ENCODE data around the gene COX7A2. TPM values are rescaled to one million over a fixed set of nuclear protein-coding genes. Genes with fewer than 3 reads are reported as not detected.

COX7A2 gene
- total and polyA plus RNA-seq, 2 donors (not counting 1 experiment from before 2014, with no cell fraction given), result 83.8 to 160 TPM

GRCh38 chr6:75215291-75215690 lies 28.3 kb downstream of the COX7A2 start:
- no peaks in the 10 kb centered on the region for H3K4me1 ChIP-seq (ENCODE audit: control insufficient read depth in 2 of 2, insufficient read depth in 2 of 2, low read length in 2 of 2)
- no peak overlapping the region for H3K27ac ChIP-seq (ENCODE audit: low read length in 2 of 2)
- H3K4me1 Mint-ChIP-seq, result no peaks in the 10 kb centered on the region
- H3K4me3 Mint-ChIP-seq, result no peak overlapping the region
- ChIA-PET POLR2A (no interaction called here), CTCF (interaction anchor here (0.7 to 6.5 kb wide), 3 partner anchors 7 to 1494 kb away, joined by 3 to 48 read pairs (median 4); partner anchors contain the start of gene COL12A1)
- DNase-seq (no peak), ATAC-seq (ENCODE audit: low read depth) (no peak)
- WGBS (ENCODE audit: insufficient coverage), result 90% methylated on average over 3 of the region's 4 CpGs
- no peaks in the 10 kb centered on the region for H4K20me1 ChIP-seq (ENCODE audit: control insufficient read depth, insufficient read depth, low read length, poor library complexity, severe bottlenecking)
- no peak for TF ChIP-seq EZH2 (IDR thresholded peaks at IDR 0.05; ENCODE audit: borderline replicate concordance, insufficient read depth, low read depth, low read length, poor library complexity, severe bottlenecking)
- TF ChIP-seq CTCF (IDR thresholded peaks at IDR 0.05), result no peak
- no peaks in the 10 kb centered on the region for H3K79me2 ChIP-seq (ENCODE audit: control insufficient read depth, insufficient read depth, low read length)
- H3K4me2 ChIP-seq (replicated peaks; ENCODE audit: low read depth, low read length, poor library complexity, severe bottlenecking), result no peak overlapping the region
- H3K9me3 Mint-ChIP-seq (ENCODE audit: insufficient read depth), result no peaks in the 10 kb centered on the region
- peaks cover 0 to 31% (median 18%) of the 10 kb centered on the region in 4 experiments for H3K27me3 ChIP-seq (replicated peaks in 1 of 4; ENCODE audit: control extremely low read depth in 1 of 4, control insufficient read depth in 3 of 4, insufficient read depth in 4 of 4, low read length in 3 of 4)
- H3K27me3 Mint-ChIP-seq, result peaks cover 45% of the 10 kb centered on the region
- no peak overlapping the region for H3K4me3 ChIP-seq (ENCODE audit: control extremely low read depth in 1 of 5, extremely low read depth in 1 of 5, insufficient read depth in 1 of 5, low read depth in 2 of 5, low read length in 4 of 5)
- no peak overlapping the region for H3K9ac ChIP-seq (ENCODE audit: low read length)
- no peak overlapping the region for H2AFZ ChIP-seq (ENCODE audit: insufficient read depth, low read depth, low read length, poor library complexity, severe bottlenecking)
- intact Hi-C loops (cut with micrococcal nuclease), result no loop called here
- no peaks in the 10 kb centered on the region for H3K36me3 ChIP-seq (replicated peaks in 1 of 2; ENCODE audit: control extremely low read depth in 1 of 2, control insufficient read depth in 1 of 2, extremely low read depth in 1 of 2, insufficient read depth in 2 of 2, low read length in 1 of 2)
- no peaks in the 10 kb centered on the region for H3K9me3 ChIP-seq (ENCODE audit: control extremely low read depth in 1 of 3, control insufficient read depth in 2 of 3, insufficient read depth in 1 of 3, low read length in 2 of 3)
- H3K27ac Mint-ChIP-seq, result no peak overlapping the region

- H3K4me2 ChIP-seq (replicated peaks; ENCODE audit: low read depth, low read length, poor library complexity, severe bottlenecking), result no peak overlapping the region
- intact Hi-C loops (cut with micrococcal nuclease), result no loop called here
- no peak overlapping the region for H3K27ac ChIP-seq (ENCODE audit: low read length in 2 of 2)
- no CpG with 5 or more reads among the region's 2 CpGs for WGBS (ENCODE audit: insufficient coverage)
- TF ChIP-seq CTCF (IDR thresholded peaks at IDR 0.05), result no peak
- no peak for TF ChIP-seq EZH2 (IDR thresholded peaks at IDR 0.05; ENCODE audit: borderline replicate concordance, insufficient read depth, low read depth, low read length, poor library complexity, severe bottlenecking)
- H2AFZ ChIP-seq (ENCODE audit: insufficient read depth, low read depth, low read length, poor library complexity, severe bottlenecking), result no peak overlapping the region
- no peak for ATAC-seq (ENCODE audit: low read depth)
- H3K4me3 ChIP-seq (ENCODE audit: control extremely low read depth in 1 of 5, extremely low read depth in 1 of 5, insufficient read depth in 1 of 5, low read depth in 2 of 5, low read length in 4 of 5), result no peak overlapping the region
- H3K4me3 Mint-ChIP-seq, result no peak overlapping the region
- H3K9ac ChIP-seq (ENCODE audit: low read length), result no peak overlapping the region
- peaks cover 43% of the 10 kb centered on the region for H3K27me3 Mint-ChIP-seq
- no peak for DNase-seq
- H3K27ac Mint-ChIP-seq, result no peak overlapping the region
- ChIA-PET POLR2A (no interaction called here), CTCF (interaction anchor here (0.8 to 1.4 kb wide), 5 partner anchors 1470 to 1480 kb away, joined by 3 to 4 read pairs (median 3); no protein-coding TSS in a partner anchor)
- H3K4me1 Mint-ChIP-seq, result peaks cover 5% of the 10 kb centered on the region
- no peaks in the 10 kb centered on the region for H3K36me3 ChIP-seq (replicated peaks in 1 of 2; ENCODE audit: control extremely low read depth in 1 of 2, control insufficient read depth in 1 of 2, extremely low read depth in 1 of 2, insufficient read depth in 2 of 2, low read length in 1 of 2)
- H3K27me3 ChIP-seq (replicated peaks in 1 of 4; ENCODE audit: control extremely low read depth in 1 of 4, control insufficient read depth in 3 of 4, insufficient read depth in 4 of 4, low read length in 3 of 4), result peaks cover 0 to 39% (median 28%) of the 10 kb centered on the region in 4 experiments
- H4K20me1 ChIP-seq (ENCODE audit: control insufficient read depth, insufficient read depth, low read length, poor library complexity, severe bottlenecking), result no peaks in the 10 kb centered on the region
- peaks cover 1 to 2% of the 10 kb centered on the region in 2 donors for H3K4me1 ChIP-seq (ENCODE audit: control insufficient read depth in 2 of 2, insufficient read depth in 2 of 2, low read length in 2 of 2)
- H3K9me3 Mint-ChIP-seq (ENCODE audit: insufficient read depth), result no peaks in the 10 kb centered on the region
- no peaks in the 10 kb centered on the region for H3K9me3 ChIP-seq (ENCODE audit: control extremely low read depth in 1 of 3, control insufficient read depth in 2 of 3, insufficient read depth in 1 of 3, low read length in 2 of 3)
- no peaks in the 10 kb centered on the region for H3K79me2 ChIP-seq (ENCODE audit: control insufficient read depth, insufficient read depth, low read length)
These were observed 29.9 kb downstream of the COX7A2 start for GRCh38 chr6:75213732-75214131.

All from B cell (primary cell).